Astrocyte of the cerebellum (primary cell): ENCODE data around the gene SVOPL.

Experiments used
- DNase-seq: peaks from one replicate; pipeline ENCODE4 v3.0.0-alpha.2; 2011; ENCODE audit warnings: low read depth
- H3K4me3 ChIP-seq: 2 replicates; pipeline ENCODE4 v1.5.1; 2011; ENCODE audit warnings: mild to moderate bottlenecking, low read depth, low read length, moderate library complexity
- CTCF ChIP-seq: IDR thresholded peaks from 2 replicates; pipeline ENCODE4 v1.5.1; 2012; ENCODE audit warnings: low read length, low read depth, moderate library complexity, mild to moderate bottlenecking; ENCODE audit errors: missing control alignments
- in situ Hi-C: cut with HindIII; loops from 2 replicates; pipeline ENCODE4 v1.10.0; 2017; ENCODE audit warnings: low sequenced_read_pairs

The SVOPL gene

DNA sequence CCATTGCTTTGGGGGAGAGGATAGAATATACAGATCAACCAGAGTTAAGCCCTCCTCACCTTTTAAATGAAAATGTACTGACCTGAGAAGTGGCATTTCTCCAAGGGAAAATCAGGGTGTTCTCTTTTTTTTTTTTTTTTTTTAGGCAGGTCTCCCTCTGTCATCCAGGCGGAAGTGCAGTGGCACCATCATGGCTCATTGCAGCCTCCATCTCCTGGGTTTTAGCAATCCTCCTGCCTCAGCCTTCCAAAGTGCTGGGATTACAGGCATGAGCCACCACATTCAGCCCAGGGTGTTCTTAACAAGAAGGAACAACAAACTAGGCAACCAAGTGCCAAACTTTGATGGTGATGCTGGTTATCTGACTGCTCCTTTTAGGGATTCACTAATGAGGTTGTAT lies 111.0 kb downstream of the SVOPL start:
- H3K4me3 ChIP-seq = no peak overlapping the region
- TF ChIP-seq CTCF = no peak
- in situ Hi-C loops = no loop called here
- no peak for DNase-seq

- H3K4me3 ChIP-seq = no peak overlapping the region
- no peak for TF ChIP-seq CTCF
- in situ Hi-C loops = no loop called here
- DNase-seq = no peak
Measured at GRCh38 chr7:138588986-138589385, 112.2 kb downstream of the SVOPL start.

- no peak for DNase-seq
- TF ChIP-seq CTCF = no peak
- H3K4me3 ChIP-seq = no peak overlapping the region
- in situ Hi-C loops = no loop called here
Measured at GRCh38 chr7:138587485-138587884, 113.7 kb downstream of the SVOPL start.

- no peak for TF ChIP-seq CTCF
- no peak overlapping the region for H3K4me3 ChIP-seq
- DNase-seq = no peak
- in situ Hi-C loops = no loop called here
Measured at GRCh38 chr7:138585283-138585993, 115.7 kb downstream of the SVOPL start.

DNA sequence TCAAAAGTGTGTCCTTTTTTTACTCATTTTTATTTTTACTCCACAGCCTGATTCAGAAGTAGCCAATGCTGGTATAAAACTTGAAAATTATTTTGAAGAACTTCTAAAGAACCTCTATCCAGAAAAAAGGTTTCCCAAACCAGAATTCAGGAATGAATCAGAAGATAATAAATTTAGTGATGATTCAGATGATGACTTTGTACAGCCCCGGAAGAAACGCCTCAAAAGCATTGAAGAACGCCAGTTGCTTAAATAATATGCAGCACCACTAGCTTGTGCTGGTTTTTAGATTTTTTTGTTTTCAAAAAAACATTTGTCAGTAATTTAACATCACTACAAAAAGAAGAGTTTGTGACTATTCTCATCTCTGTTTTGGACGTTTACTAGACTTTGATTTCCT lies 116.5 kb downstream of the SVOPL start:
- no peak for TF ChIP-seq CTCF
- no peak overlapping the region for H3K4me3 ChIP-seq
- no peak for DNase-seq
- in situ Hi-C loops = no loop called here

DNA sequence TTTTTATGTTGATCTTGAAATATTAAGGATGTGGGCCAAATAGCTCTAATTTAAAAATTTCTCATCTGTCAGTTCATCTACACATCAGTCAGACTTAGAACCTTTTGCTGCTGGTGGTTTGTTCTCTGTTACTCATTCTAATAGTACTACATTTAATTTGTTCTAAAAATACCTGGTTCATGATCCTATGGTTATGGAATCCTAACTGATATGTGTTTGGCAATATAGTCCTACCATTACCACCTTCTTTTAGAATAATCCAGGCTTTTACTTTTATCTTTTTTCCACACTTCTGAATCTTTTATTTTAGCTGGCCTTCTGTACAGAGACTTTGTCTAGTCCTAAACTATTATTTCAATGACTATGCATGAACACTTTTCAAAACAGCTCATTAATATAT lies 116.9 kb downstream of the SVOPL start:
- TF ChIP-seq CTCF = no peak
- in situ Hi-C loops = no loop called here
- H3K4me3 ChIP-seq = no peak overlapping the region
- no peak for DNase-seq
